HL-60 (cell line): ENCODE data around the gene RILPL2.

Source experiments
- POLR2AphosphoS5 ChIP-seq: IDR thresholded peaks from 2 replicates; pipeline ENCODE4 v1.6.1; 2012; ENCODE audit warnings: low read depth
- SPI1 ChIP-seq: IDR thresholded peaks from 2 replicates; pipeline ENCODE4 v1.6.1; 2012; ENCODE audit warnings: low read depth, mild to moderate bottlenecking, borderline replicate concordance
- TF ChIP-seq, protein P1 (sequence below): IDR thresholded peaks from one replicate; pipeline ENCODE4 v1.5.1; 2011; ENCODE audit warnings: low read length, control low read depth, inconsistent platforms; ENCODE audit not compliant: insufficient read depth

DNA sequence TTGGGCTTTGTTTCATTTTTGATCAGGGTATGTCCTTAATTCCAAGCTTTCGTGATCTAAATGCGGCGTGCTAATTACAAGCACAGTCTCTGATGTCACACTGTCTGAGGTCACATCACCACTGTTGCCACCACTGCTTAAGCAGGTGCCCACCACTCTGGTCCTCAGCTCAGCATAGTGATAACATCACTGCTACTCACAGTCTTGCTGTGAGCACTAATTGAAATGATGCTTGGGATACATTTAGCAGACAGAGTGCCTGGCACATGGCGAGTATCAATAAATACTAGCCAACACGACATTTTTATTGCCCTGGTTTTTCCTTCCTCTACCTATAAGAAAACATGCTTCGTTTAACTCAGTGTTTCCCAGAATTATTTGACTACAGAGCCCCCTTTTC lies 7.9 kb downstream of the RILPL2 start:
- TF ChIP-seq POLR2AphosphoS5 (no peak), SPI1 (no peak)
- TF ChIP-seq, protein P1, sequence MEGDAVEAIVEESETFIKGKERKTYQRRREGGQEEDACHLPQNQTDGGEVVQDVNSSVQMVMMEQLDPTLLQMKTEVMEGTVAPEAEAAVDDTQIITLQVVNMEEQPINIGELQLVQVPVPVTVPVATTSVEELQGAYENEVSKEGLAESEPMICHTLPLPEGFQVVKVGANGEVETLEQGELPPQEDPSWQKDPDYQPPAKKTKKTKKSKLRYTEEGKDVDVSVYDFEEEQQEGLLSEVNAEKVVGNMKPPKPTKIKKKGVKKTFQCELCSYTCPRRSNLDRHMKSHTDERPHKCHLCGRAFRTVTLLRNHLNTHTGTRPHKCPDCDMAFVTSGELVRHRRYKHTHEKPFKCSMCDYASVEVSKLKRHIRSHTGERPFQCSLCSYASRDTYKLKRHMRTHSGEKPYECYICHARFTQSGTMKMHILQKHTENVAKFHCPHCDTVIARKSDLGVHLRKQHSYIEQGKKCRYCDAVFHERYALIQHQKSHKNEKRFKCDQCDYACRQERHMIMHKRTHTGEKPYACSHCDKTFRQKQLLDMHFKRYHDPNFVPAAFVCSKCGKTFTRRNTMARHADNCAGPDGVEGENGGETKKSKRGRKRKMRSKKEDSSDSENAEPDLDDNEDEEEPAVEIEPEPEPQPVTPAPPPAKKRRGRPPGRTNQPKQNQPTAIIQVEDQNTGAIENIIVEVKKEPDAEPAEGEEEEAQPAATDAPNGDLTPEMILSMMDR, result no peak
